ENCODE data around the gene GNG12.

DNA sequence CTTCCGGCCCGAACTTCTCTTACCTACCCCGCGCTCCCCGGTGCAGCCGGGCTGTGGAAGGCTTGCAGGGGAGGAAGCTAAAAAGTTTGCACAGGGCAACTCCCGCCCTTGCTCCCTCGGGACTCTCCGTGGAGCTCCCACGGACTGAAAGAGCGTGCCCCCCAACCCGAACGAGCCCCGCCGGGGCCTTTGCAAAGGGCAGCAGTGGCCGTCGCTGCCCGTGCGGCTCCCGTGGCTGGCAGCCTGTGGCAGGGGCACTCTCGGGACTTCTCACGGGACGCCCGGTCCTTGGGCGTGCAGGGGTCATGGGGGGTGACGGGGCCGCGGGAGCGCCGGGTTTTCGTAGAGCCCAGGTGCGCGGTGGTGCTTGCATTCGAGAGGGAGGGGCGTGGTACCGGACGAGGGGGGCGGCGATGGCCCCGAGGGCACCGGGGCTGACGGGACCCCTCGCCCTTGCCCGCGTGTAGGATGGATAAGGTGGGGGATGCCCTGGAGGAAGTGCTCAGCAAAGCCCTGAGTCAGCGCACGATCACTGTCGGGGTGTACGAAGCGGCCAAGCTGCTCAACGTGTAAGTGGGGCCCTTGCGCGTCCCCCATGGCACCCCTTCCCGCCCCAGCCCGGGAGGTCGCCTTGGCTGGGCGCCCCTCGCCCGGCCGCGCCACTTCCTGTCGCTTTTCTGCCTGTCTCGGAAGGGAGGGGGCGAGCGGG, 147.6 kb downstream of the GNG12 start:
- TF ChIP-seq, protein P1, sequence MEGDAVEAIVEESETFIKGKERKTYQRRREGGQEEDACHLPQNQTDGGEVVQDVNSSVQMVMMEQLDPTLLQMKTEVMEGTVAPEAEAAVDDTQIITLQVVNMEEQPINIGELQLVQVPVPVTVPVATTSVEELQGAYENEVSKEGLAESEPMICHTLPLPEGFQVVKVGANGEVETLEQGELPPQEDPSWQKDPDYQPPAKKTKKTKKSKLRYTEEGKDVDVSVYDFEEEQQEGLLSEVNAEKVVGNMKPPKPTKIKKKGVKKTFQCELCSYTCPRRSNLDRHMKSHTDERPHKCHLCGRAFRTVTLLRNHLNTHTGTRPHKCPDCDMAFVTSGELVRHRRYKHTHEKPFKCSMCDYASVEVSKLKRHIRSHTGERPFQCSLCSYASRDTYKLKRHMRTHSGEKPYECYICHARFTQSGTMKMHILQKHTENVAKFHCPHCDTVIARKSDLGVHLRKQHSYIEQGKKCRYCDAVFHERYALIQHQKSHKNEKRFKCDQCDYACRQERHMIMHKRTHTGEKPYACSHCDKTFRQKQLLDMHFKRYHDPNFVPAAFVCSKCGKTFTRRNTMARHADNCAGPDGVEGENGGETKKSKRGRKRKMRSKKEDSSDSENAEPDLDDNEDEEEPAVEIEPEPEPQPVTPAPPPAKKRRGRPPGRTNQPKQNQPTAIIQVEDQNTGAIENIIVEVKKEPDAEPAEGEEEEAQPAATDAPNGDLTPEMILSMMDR (IDR thresholded peaks at IDR 0.05): no peak
- TF ChIP-seq POLR2AphosphoS5 (IDR thresholded peaks at IDR 0.05) (no peak), POLR2A (IDR thresholded peaks at IDR 0.05) (no peak), EP300 (IDR thresholded peaks at IDR 0.05) (no peak)

Data from stomach (tissue), 4 donors.